H1 (cell line): ENCODE results near the gene SEMA5B. TPM values are rescaled to one million over a fixed set of nuclear protein-coding genes. Genes with fewer than 3 reads are reported as not detected.

Experiments
- CTCF ChIA-PET: fragments of 300-600 bp; sonication (Branson Sonifier 250); formaldehyde crosslinking; loops from one replicate; lab custom pipeline; 2021; ENCODE audit not compliant: partially characterized antibody; lab: Charles Lee
- POLR2A ChIA-PET: fragments of 300-600 bp; sonication (Branson Sonifier 250); formaldehyde crosslinking; loops from one replicate; lab custom pipeline; 2021; ENCODE audit warnings: inconsistent platforms; ENCODE audit not compliant: partially characterized antibody; lab: Charles Lee
- DNase-seq, 2 experiments: peaks; one replicate each; pipeline versions ENCODE4 v3.0.0 to v3.0.0-alpha.2; 2010 to 2022; ENCODE audit warnings: low spot score in 2 of 2, low read depth in 1 of 2, mixed read lengths in 1 of 2
- FAIRE-seq: peaks from 2 replicates; lab custom pipeline; 2011; peaks lifted over from hg19 to GRCh38; lab: Jason Lieb, UNC
- H2AFZ ChIP-seq: 2 replicates; pipeline ENCODE4 v1.8.1; 2012; ENCODE audit warnings: low read length, inconsistent platforms
- H2AK5ac ChIP-seq: 2 replicates; pipeline ENCODE4 v1.6.1; 2013; ENCODE audit warnings: low read depth, low read length
- H2BK120ac ChIP-seq: replicated peaks from 2 replicates; pipeline ENCODE3; 2013; ENCODE audit warnings: low read depth, low read length, inconsistent platforms
- H2BK12ac ChIP-seq: 2 replicates; pipeline ENCODE4 v1.6.1; 2013; ENCODE audit warnings: low read depth, low read length
- H2BK15ac ChIP-seq: 2 replicates; pipeline ENCODE4 v1.6.1; 2013; ENCODE audit warnings: low read length
- H2BK20ac ChIP-seq: 2 replicates; pipeline ENCODE4 v1.6.1; 2013; ENCODE audit warnings: low read length
- H2BK5ac ChIP-seq: 2 replicates; pipeline ENCODE4 v1.6.1; 2013; ENCODE audit warnings: low read depth, low read length
- H3K14ac ChIP-seq: 2 replicates; pipeline ENCODE4 v1.6.1; 2013; ENCODE audit warnings: inconsistent platforms; ENCODE audit not compliant: insufficient read length
- H3K18ac ChIP-seq: 2 replicates; pipeline ENCODE4 v1.6.1; 2013; ENCODE audit warnings: low read length; ENCODE audit errors: extremely low read depth
- H3K23ac ChIP-seq: 2 replicates; pipeline ENCODE4 v1.6.1; 2013; ENCODE audit warnings: inconsistent platforms; ENCODE audit not compliant: insufficient read length
- H3K23me2 ChIP-seq: 2 replicates; pipeline ENCODE4 v1.6.1; 2013; ENCODE audit warnings: low read depth, low read length
- H3K27ac ChIP-seq: 2 replicates; pipeline ENCODE4 v1.6.1; 2011; ENCODE audit warnings: low read depth, low read length, inconsistent platforms
- H3K27me3 ChIP-seq, 4 experiments: replicated peaks in 1 of 4; 1 replicate in 1 of 4; 2 replicates in 3 of 4; pipeline versions ENCODE4 v1.6.1 to v1.8.1; 2011 to 2013; ENCODE audit warnings: low read length in 3 of 4, mild to moderate bottlenecking in 3 of 4, inconsistent platforms in 2 of 4, mixed read lengths in 2 of 4, moderate library complexity in 1 of 4; ENCODE audit not compliant: control insufficient read depth in 3 of 4, insufficient read depth in 3 of 4; ENCODE audit errors: extremely low read depth in 1 of 4
- H3K36me3 ChIP-seq, 4 experiments: 2 replicates each; pipeline versions ENCODE4 v1.6.1 to v1.8.1; 2011 to 2013; ENCODE audit warnings: mild to moderate bottlenecking in 4 of 4, low read length in 3 of 4, moderate library complexity in 2 of 4, control low read depth in 1 of 4, inconsistent platforms in 1 of 4; ENCODE audit not compliant: insufficient read depth in 4 of 4, control insufficient read depth in 2 of 4
- H3K4ac ChIP-seq: replicated peaks from 2 replicates; pipeline ENCODE3; 2013; ENCODE audit warnings: low read length, low read depth, mixed read lengths, inconsistent platforms; ENCODE audit not compliant: insufficient read length
- H3K4me1 ChIP-seq, 4 experiments: replicated peaks in 1 of 4; 1 replicate in 1 of 4; 2 replicates in 3 of 4; pipeline versions ENCODE4 v1.6.1 to v1.8.1; 2011 to 2013; ENCODE audit warnings: low read length in 3 of 4, inconsistent platforms in 2 of 4, mixed read lengths in 1 of 4; ENCODE audit not compliant: insufficient read depth in 4 of 4, control insufficient read depth in 3 of 4
- H3K4me2 ChIP-seq, 2 experiments: 2 replicates each; pipeline versions ENCODE4 v1.6.1 to v1.8.1; 2011 to 2013; ENCODE audit warnings: low read depth in 2 of 2, low read length in 2 of 2, control low read depth in 1 of 2, inconsistent platforms in 1 of 2, mild to moderate bottlenecking in 1 of 2; ENCODE audit not compliant: insufficient read depth in 1 of 2
- H3K4me3 ChIP-seq, 4 experiments: fragments of 200-600, 300-600 bp in 1 of 4; sonication (generic), shearing (Covaris generic), sonication (Bioruptor Twin) in 1 of 4; 2 replicates each; pipeline versions ENCODE4 v1.5.1 to v1.8.1; 2011 to 2016; ENCODE audit warnings: low read length in 4 of 4, low read depth in 3 of 4, control low read depth in 2 of 4, inconsistent platforms in 2 of 4, mild to moderate bottlenecking in 2 of 4, mixed read lengths in 1 of 4, moderate library complexity in 1 of 4; ENCODE audit not compliant: insufficient read depth in 2 of 4; ENCODE audit errors: extremely low read depth in 1 of 4
- H3K56ac ChIP-seq: replicated peaks from 2 replicates; pipeline ENCODE3; 2013; ENCODE audit warnings: low read depth, mild to moderate bottlenecking, mixed read lengths, low read length, inconsistent platforms; ENCODE audit not compliant: insufficient read length
- H3K79me1 ChIP-seq: 2 replicates; pipeline ENCODE4 v1.6.1; 2013; ENCODE audit warnings: low read depth, low read length, control low read depth
- H3K79me2 ChIP-seq, 2 experiments: 2 replicates each; pipeline versions ENCODE4 v1.6.1 to v1.8.1; 2012 to 2013; ENCODE audit warnings: low read length in 2 of 2, mild to moderate bottlenecking in 2 of 2, inconsistent platforms in 1 of 2; ENCODE audit not compliant: insufficient read depth in 2 of 2, control insufficient read depth in 1 of 2
- H3K9ac ChIP-seq, 4 experiments: replicated peaks in 1 of 4; 1 replicate in 1 of 4; 2 replicates in 3 of 4; pipeline versions ENCODE4 v1.6.1 to v1.8.1; 2011 to 2013; ENCODE audit warnings: low read depth in 3 of 4, low read length in 3 of 4, control low read depth in 2 of 4, mild to moderate bottlenecking in 2 of 4, moderate library complexity in 2 of 4, inconsistent platforms in 1 of 4; ENCODE audit errors: extremely low read depth in 1 of 4
- H3K9me3 ChIP-seq, 2 experiments: 2 replicates each; pipeline versions ENCODE4 v1.6.1 to v1.8.1; 2012 to 2013; ENCODE audit warnings: mild to moderate bottlenecking in 2 of 2, moderate library complexity in 2 of 2, control low read depth in 1 of 2, inconsistent platforms in 1 of 2, low read depth in 1 of 2, low read length in 1 of 2, mixed read lengths in 1 of 2; ENCODE audit not compliant: insufficient read depth in 2 of 2
- H4K20me1 ChIP-seq, 2 experiments: replicated peaks in 1 of 2; 2 replicates each; pipeline versions ENCODE3 to v1.8.1; 2011 to 2013; ENCODE audit warnings: inconsistent platforms in 2 of 2, low read length in 2 of 2, mild to moderate bottlenecking in 1 of 2; ENCODE audit not compliant: insufficient read depth in 2 of 2, control insufficient read depth in 1 of 2
- H4K5ac ChIP-seq: 2 replicates; pipeline ENCODE4 v1.6.1; 2013; ENCODE audit warnings: low read length, low read depth, mixed read lengths, inconsistent platforms; ENCODE audit not compliant: insufficient read length
- H4K8ac ChIP-seq: 2 replicates; pipeline ENCODE4 v1.8.0; 2013; ENCODE audit warnings: mild to moderate bottlenecking, moderate library complexity, low read length, inconsistent platforms; ENCODE audit not compliant: insufficient read depth; ENCODE audit errors: extremely low read depth
- H4K91ac ChIP-seq: replicated peaks from 2 replicates; pipeline ENCODE3; 2013; ENCODE audit warnings: low read length, mixed read lengths, inconsistent platforms; ENCODE audit not compliant: insufficient read length
- ATF2 ChIP-seq: IDR thresholded peaks from 2 replicates; pipeline ENCODE4 v1.6.1; 2012; ENCODE audit warnings: low read length, inconsistent platforms
- ATF3 ChIP-seq: IDR thresholded peaks from 2 replicates; pipeline ENCODE4 v1.6.1; 2011; ENCODE audit warnings: low read depth, mild to moderate bottlenecking, low read length; ENCODE audit not compliant: insufficient read depth
- CTBP2 ChIP-seq: IDR thresholded peaks from 2 replicates; pipeline ENCODE4 v1.7.0; 2011; ENCODE audit warnings: borderline replicate concordance, mild to moderate bottlenecking, moderate library complexity, mixed read lengths, low read length; ENCODE audit not compliant: insufficient read depth, insufficient read length
- EP300 ChIP-seq, 2 experiments: IDR thresholded peaks; 1 replicate in 1 of 2; 2 replicates in 1 of 2; pipeline ENCODE4 v1.6.1; 2011 to 2012; ENCODE audit warnings: low read depth in 2 of 2, low read length in 2 of 2, mild to moderate bottlenecking in 2 of 2, borderline replicate concordance in 1 of 2, inconsistent platforms in 1 of 2, moderate library complexity in 1 of 2
- GABPA ChIP-seq: IDR thresholded peaks from 2 replicates; pipeline ENCODE4 v1.6.1; 2011; ENCODE audit warnings: mild to moderate bottlenecking, low read length, moderate library complexity, borderline replicate concordance; ENCODE audit not compliant: insufficient read depth
- NRF1 ChIP-seq: IDR thresholded peaks from 2 replicates; pipeline ENCODE4 v1.6.1; 2011; ENCODE audit warnings: mild to moderate bottlenecking, low read depth, low read length, improper control_type of control experiment
- POU5F1 ChIP-seq: IDR thresholded peaks from 2 replicates; pipeline ENCODE4 v1.6.1; 2011; ENCODE audit warnings: low read depth, mild to moderate bottlenecking, low read length, moderate library complexity
- SP4 ChIP-seq: IDR thresholded peaks from 2 replicates; pipeline ENCODE4 v1.6.1; 2012; ENCODE audit warnings: low read length, inconsistent platforms
- TBP ChIP-seq: IDR thresholded peaks from 2 replicates; pipeline ENCODE4 v1.6.1; 2011; ENCODE audit warnings: low read depth, low read length, improper control_type of control experiment
- USF2 ChIP-seq: IDR thresholded peaks from 2 replicates; pipeline ENCODE4 v1.6.1; 2011; ENCODE audit warnings: low read length, improper control_type of control experiment
- WGBS, 2 experiments: shearing (Covaris generic) in 1 of 2; methylation state at CpG; one replicate each; pipeline versions ENCODE4 v1.1.6 to v1.1.7; 2013 to 2015; ENCODE audit warnings: low lambda C conversion rate in 2 of 2, mixed read lengths in 2 of 2, inconsistent platforms in 1 of 2, low coverage in 1 of 2, missing lambda C conversion rate in 1 of 2; ENCODE audit not compliant: insufficient replicate concordance in 2 of 2, insufficient coverage in 1 of 2, insufficient read length in 1 of 2; ENCODE audit errors: extremely low coverage in 1 of 2, missing lambda C conversion rate in 1 of 2; 5-methylcytosine and 5-hydroxymethylcytosine counted together
- polyA plus RNA-seq, 7 experiments: library from polyadenylated mRNA; depleted of rRNA in 3 of 7; stranded (reverse) in 5 of 7; unstranded in 2 of 7; fragments of >200 nt in 5 of 7; fragments of 200-250 nt in 2 of 7; gene quantifications; 1 replicate in 5 of 7; 2 replicates in 1 of 7; 4 replicates in 1 of 7; pipeline versions ENCODE4 v1.2.1 to v1.2.3, GENCODE V29; 2011 to 2013; ENCODE audit warnings: missing spikeins in 2 of 7, mixed read lengths in 2 of 7
- total RNA-seq: library from RNA; stranded (reverse); fragmentation: NEBNext Ultra II Directional; extraction: Animal tissue kit (Norgen Biotek cat#: 25700); gene quantifications from 2 replicates; pipeline ENCODE4 v1.2.1, GENCODE V29; 2021

The SEMA5B gene
- total and polyA plus RNA-seq, 2 of the 8 experiments (the other 6 are each of a cell fraction or from before 2014, with no cell fraction given), result 13.1 to 22.4 TPM

GRCh38 chr3:122898298-122898697 lies 129.3 kb downstream of the SEMA5B start:
- Histone ChIP-seq H3K4ac (no peak overlapping the region), H2BK12ac (no peak overlapping the region), H4K91ac (no peak overlapping the region), H3K27ac (no peak overlapping the region), H3K56ac (no peak overlapping the region), H2BK15ac (no peak overlapping the region), H3K18ac (no peak overlapping the region), H2BK5ac (no peak overlapping the region), H3K79me2 (no peaks in the 10 kb centered on the region), H3K4me3 (no peak overlapping the region), H3K36me3 (no peaks in the 10 kb centered on the region), H3K9ac (no peak overlapping the region), H3K14ac (no peak overlapping the region), H2AFZ (0 out of 2 replicates have a peak overlapping the region, but pooled peaks have one; percentile 74), H3K27me3 (no peaks in the 10 kb centered on the region), H2AK5ac (no peak overlapping the region), H4K8ac (no peak overlapping the region), H3K23ac (no peak overlapping the region), H3K4me1 (peaks cover 3 to 5% (median 4%) of the 10 kb centered on the region in 4 experiments; a peak in 5 of 7 replicates), H3K4me2 (no peak overlapping the region), H3K23me2 (no peaks in the 10 kb centered on the region), H3K9me3 (no peaks in the 10 kb centered on the region), H3K79me1 (no peaks in the 10 kb centered on the region), H4K20me1 (no peaks in the 10 kb centered on the region), H2BK20ac (no peak overlapping the region), H2BK120ac (no peak overlapping the region), H4K5ac (no peak overlapping the region)
- WGBS, 2 experiments, result 92% methylated on average over 4 of the region's 4 CpGs; no CpG with 5 or more reads in 1 of the 2 experiments
- no peak for FAIRE-seq
- ChIA-PET POLR2A (interaction anchor here (1.1 kb wide), 1 partner anchor 9 kb away, joined by 4 read pairs; no protein-coding TSS in a partner anchor), CTCF (interaction anchor here (0.6 to 1.2 kb wide), 2 partner anchors 39 to 219 kb away, joined by 3 read pairs; no protein-coding TSS in a partner anchor)
- no peak for DNase-seq
- TF ChIP-seq TBP (no peak), EP300 (IDR thresholded peaks at IDR 0.05; ENCODE audit: borderline replicate concordance in 1 of 2, low read depth in 2 of 2, low read length in 2 of 2) (no peak), ATF3 (no peak), USF2 (no peak), POU5F1 (no peak), ATF2 (no peak), CTBP2 (no peak), SP4 (no peak), NRF1 (no peak), GABPA (no peak)
